HFF-Myc (cell line): ENCODE results near the gene TCERG1L.

Source experiments
- DNase-seq: peaks from one replicate; pipeline ENCODE4 v3.0.0-alpha.2; 2011; ENCODE audit warnings: low read depth; ENCODE audit errors: extremely low read depth
- H3K4me3 ChIP-seq: replicated peaks from 2 replicates; pipeline ENCODE4 v1.5.1; 2011; ENCODE audit warnings: low read depth, mild to moderate bottlenecking, control low read depth, low read length
- CTCF ChIP-seq: IDR thresholded peaks from 2 replicates; pipeline ENCODE4 v1.5.1; 2012; ENCODE audit warnings: mild to moderate bottlenecking, low read depth, low read length, control low read depth; ENCODE audit errors: missing control alignments

TCERG1L gene

GRCh38 chr10:131086511-131086910 lies 225.0 kb downstream of the TCERG1L start:
- H3K4me3 ChIP-seq, result no peak overlapping the region
- no peak for TF ChIP-seq CTCF
- DNase-seq, result no peak

GRCh38 chr10:131086094-131086493 lies 225.4 kb downstream of the TCERG1L start:
- no peak overlapping the region for H3K4me3 ChIP-seq
- DNase-seq, result no peak
- TF ChIP-seq CTCF, result no peak

- no peak for TF ChIP-seq CTCF
- no peak for DNase-seq
- no peak overlapping the region for H3K4me3 ChIP-seq
Observed at GRCh38 chr10:131085091-131085860, 226.2 kb downstream of the TCERG1L start.

GRCh38 chr10:131084791-131085090 lies 226.8 kb downstream of the TCERG1L start:
- no peak for TF ChIP-seq CTCF
- no peak overlapping the region for H3K4me3 ChIP-seq
- DNase-seq, result no peak

GRCh38 chr10:131083915-131084790 lies 227.4 kb downstream of the TCERG1L start:
- no peak for DNase-seq
- no peak overlapping the region for H3K4me3 ChIP-seq
- TF ChIP-seq CTCF, result no peak

- no peak overlapping the region for H3K4me3 ChIP-seq
- no peak for DNase-seq
- no peak for TF ChIP-seq CTCF
Observed at GRCh38 chr10:131082991-131083481, 228.5 kb downstream of the TCERG1L start.
